Measurements from ENCODE around the gene STEAP2. TPM values are rescaled to one million over a fixed set of nuclear protein-coding genes. Genes with fewer than 3 reads are reported as not detected.

Gene STEAP2
- total RNA-seq, 4 donors from 2014 or later, result 0.20 to 3.5 (median 1.2) TPM

- intact Hi-C loops (cut with DNase I; ENCODE audit: low total_unique reads) (no loop called here), in situ Hi-C loops (cut with MboI; ENCODE audit: low sequenced_read_pairs in 4 of 4) (loop anchor here in 3 of 4 donors (10.0 to 25.0 kb wide), 4 partner anchors 95 to 270 kb away; no protein-coding TSS in a partner anchor)
- Histone ChIP-seq H3K4me3 (no peak overlapping the region), H3K4me1 (no peaks in the 10 kb centered on the region), H3K27ac (no peak overlapping the region), H3K36me3 (no peaks in the 10 kb centered on the region), H3K9me3 (no peaks in the 10 kb centered on the region), H3K27me3 (no peaks in the 10 kb centered on the region)
- DNase-seq, result no peak
- TF ChIP-seq CTCF (IDR thresholded peaks at IDR 0.05 in 4 of 5, conservative IDR thresholded peaks at IDR 0.05 in 1 of 5) (no peak), POLR2A (IDR thresholded peaks at IDR 0.05) (no peak)
- ATAC-seq, result no peak
Measured at GRCh38 chr7:90167361-90167760, 44.2 kb upstream of the STEAP2 start.

GRCh38 chr7:90169891-90170290 is 41.6 kb upstream of the STEAP2 start:
- no peaks in the 10 kb centered on the region for H3K4me1 ChIP-seq
- intact Hi-C loops (cut with DNase I; ENCODE audit: low total_unique reads) (no loop called here), in situ Hi-C loops (cut with MboI; ENCODE audit: low sequenced_read_pairs in 4 of 4) (loop anchor here in 3 of 4 donors (10.0 to 25.0 kb wide), 4 partner anchors 92 to 267 kb away; no protein-coding TSS in a partner anchor)
- H3K9me3 ChIP-seq, result no peaks in the 10 kb centered on the region
- H3K27me3 ChIP-seq, result no peaks in the 10 kb centered on the region
- DNase-seq, result no peak
- no peak overlapping the region for H3K27ac ChIP-seq
- ATAC-seq, result no peak
- no peaks in the 10 kb centered on the region for H3K36me3 ChIP-seq
- TF ChIP-seq POLR2A (IDR thresholded peaks at IDR 0.05) (no peak), CTCF (IDR thresholded peaks at IDR 0.05 in 4 of 5, conservative IDR thresholded peaks at IDR 0.05 in 1 of 5) (no peak)
- H3K4me3 ChIP-seq, result no peak overlapping the region

- TF ChIP-seq POLR2A (IDR thresholded peaks at IDR 0.05), result no peak
- no peak for TF ChIP-seq CTCF (IDR thresholded peaks at IDR 0.05 in 4 of 5, conservative IDR thresholded peaks at IDR 0.05 in 1 of 5)
- in situ Hi-C loops (cut with MboI; ENCODE audit: low sequenced_read_pairs in 4 of 4) (loop anchor here in 2 of 4 donors (25.0 kb wide), 2 partner anchors 90 to 265 kb away; no protein-coding TSS in a partner anchor), intact Hi-C loops (cut with DNase I; ENCODE audit: low total_unique reads) (no loop called here)
- ATAC-seq (no peak), DNase-seq (no peak)
- no peaks in the 10 kb centered on the region for H3K4me1 ChIP-seq
- no peak overlapping the region for H3K4me3 ChIP-seq
- H3K9me3 ChIP-seq, result no peaks in the 10 kb centered on the region
- no peak overlapping the region for H3K27ac ChIP-seq
- no peaks in the 10 kb centered on the region for H3K36me3 ChIP-seq
- H3K27me3 ChIP-seq, result no peaks in the 10 kb centered on the region
Measured at GRCh38 chr7:90172121-90172520, 39.4 kb upstream of the STEAP2 start.

- intact Hi-C loops (cut with DNase I; ENCODE audit: low total_unique reads) (no loop called here), in situ Hi-C loops (cut with MboI; ENCODE audit: low sequenced_read_pairs in 4 of 4) (loop anchor here in 2 of 4 donors (25.0 kb wide), 2 partner anchors 90 to 265 kb away; no protein-coding TSS in a partner anchor)
- TF ChIP-seq CTCF (IDR thresholded peaks at IDR 0.05 in 4 of 5, conservative IDR thresholded peaks at IDR 0.05 in 1 of 5) (no peak), POLR2A (IDR thresholded peaks at IDR 0.05) (no peak)
- Histone ChIP-seq H3K27me3 (no peaks in the 10 kb centered on the region), H3K9me3 (no peaks in the 10 kb centered on the region), H3K27ac (no peak overlapping the region), H3K4me1 (no peaks in the 10 kb centered on the region), H3K36me3 (no peaks in the 10 kb centered on the region), H3K4me3 (no peak overlapping the region)
- no peak for ATAC-seq
- no peak for DNase-seq
Measured at GRCh38 chr7:90172624-90173023, 38.9 kb upstream of the STEAP2 start.
